HEK293 (cell line): ENCODE data around the gene NR3C2.

Experiments used
- BCL11A ChIP-seq: fragments of 450-650 bp; formaldehyde crosslinking; IDR thresholded peaks from 2 replicates; pipeline ENCODE4 v1.5.1; 2016; ENCODE audit warnings: low read depth, missing biosample characterization, missing genetic modification characterization
- GLI4 ChIP-seq: fragments of 450-650 bp; formaldehyde crosslinking; IDR thresholded peaks from 2 replicates; pipeline ENCODE4 v1.5.1; 2016; ENCODE audit warnings: missing biosample characterization, missing genetic modification characterization
- GLIS1 ChIP-seq: fragments of 450-650 bp; formaldehyde crosslinking; IDR thresholded peaks from 2 replicates; pipeline ENCODE4 v1.5.1; 2016; ENCODE audit warnings: missing biosample characterization, missing genetic modification characterization
- SP2 ChIP-seq: fragments of 450-650 bp; formaldehyde crosslinking; IDR thresholded peaks from 2 replicates; pipeline ENCODE4 v1.5.1; 2016; ENCODE audit warnings: missing biosample characterization, missing genetic modification characterization
- WT1 ChIP-seq: fragments of 450-650 bp; formaldehyde crosslinking; IDR thresholded peaks from 2 replicates; pipeline ENCODE4 v1.5.1; 2016; ENCODE audit warnings: missing biosample characterization, missing genetic modification characterization
- ZBTB20 ChIP-seq: fragments of 450-650 bp; formaldehyde crosslinking; IDR thresholded peaks from 2 replicates; pipeline ENCODE4 v1.5.1; 2016; ENCODE audit warnings: missing biosample characterization, missing genetic modification characterization
- ZEB2 ChIP-seq: fragments of 450-650 bp; formaldehyde crosslinking; IDR thresholded peaks from 2 replicates; pipeline ENCODE4 v1.5.1; 2016; ENCODE audit warnings: missing biosample characterization, missing genetic modification characterization
- ZFP3 ChIP-seq: fragments of 450-650 bp; formaldehyde crosslinking; IDR thresholded peaks from 2 replicates; pipeline ENCODE4 v1.5.1; 2016; ENCODE audit warnings: low read depth, missing biosample characterization, missing genetic modification characterization
- ZFP69B ChIP-seq: fragments of 450-650 bp; formaldehyde crosslinking; IDR thresholded peaks from 2 replicates; pipeline ENCODE4 v1.5.1; 2016; ENCODE audit warnings: missing biosample characterization, missing genetic modification characterization
- ZNF169 ChIP-seq: fragments of 450-650 bp; formaldehyde crosslinking; IDR thresholded peaks from 2 replicates; pipeline ENCODE4 v1.5.1; 2016; ENCODE audit warnings: missing biosample characterization, missing genetic modification characterization
- ZNF221 ChIP-seq: fragments of 450-650 bp; formaldehyde crosslinking; IDR thresholded peaks from 2 replicates; pipeline ENCODE4 v1.5.1; 2017; ENCODE audit warnings: missing biosample characterization, missing genetic modification characterization, borderline replicate concordance
- ZNF23 ChIP-seq: fragments of 450-650 bp; formaldehyde crosslinking; IDR thresholded peaks from 2 replicates; pipeline ENCODE4 v1.5.1; 2016; ENCODE audit warnings: missing biosample characterization, missing genetic modification characterization, borderline replicate concordance
- ZNF239 ChIP-seq: fragments of 450-650 bp; formaldehyde crosslinking; IDR thresholded peaks from 2 replicates; pipeline ENCODE4 v1.5.1; 2016; ENCODE audit warnings: missing biosample characterization, missing genetic modification characterization
- ZNF24 ChIP-seq: fragments of 450-650 bp; formaldehyde crosslinking; IDR thresholded peaks from 2 replicates; pipeline ENCODE4 v1.5.1; 2016; ENCODE audit warnings: missing biosample characterization, missing genetic modification characterization
- ZNF266 ChIP-seq: fragments of 450-650 bp; formaldehyde crosslinking; IDR thresholded peaks from 2 replicates; pipeline ENCODE4 v1.5.1; 2016; ENCODE audit warnings: missing biosample characterization, missing genetic modification characterization, low read depth
- ZNF394 ChIP-seq: fragments of 450-650 bp; formaldehyde crosslinking; IDR thresholded peaks from 2 replicates; pipeline ENCODE4 v1.5.1; 2016; ENCODE audit warnings: missing biosample characterization, missing genetic modification characterization, mild to moderate bottlenecking, moderate library complexity, borderline replicate concordance
- ZNF426 ChIP-seq: fragments of 450-650 bp; formaldehyde crosslinking; IDR thresholded peaks from 2 replicates; pipeline ENCODE4 v1.5.1; 2017; ENCODE audit warnings: missing biosample characterization, missing genetic modification characterization, mild to moderate bottlenecking, inconsistent platforms, moderate library complexity
- ZNF510 ChIP-seq: fragments of 450-650 bp; formaldehyde crosslinking; IDR thresholded peaks from 2 replicates; pipeline ENCODE4 v1.5.1; 2018; ENCODE audit warnings: mild to moderate bottlenecking, missing genetic modification characterization, missing biosample characterization; ENCODE audit not compliant: insufficient replicate concordance
- ZNF585B ChIP-seq: fragments of 450-650 bp; formaldehyde crosslinking; IDR thresholded peaks from 2 replicates; pipeline ENCODE4 v1.5.1; 2016; ENCODE audit warnings: missing biosample characterization, missing genetic modification characterization
- ZNF596 ChIP-seq: fragments of 450-650 bp; IDR thresholded peaks from 2 replicates; pipeline ENCODE4 v1.5.0; 2018; ENCODE audit warnings: missing biosample characterization, mild to moderate bottlenecking, missing genetic modification characterization, moderate library complexity
- ZNF610 ChIP-seq: fragments of 450-650 bp; formaldehyde crosslinking; IDR thresholded peaks from 2 replicates; pipeline ENCODE4 v1.5.1; 2016; ENCODE audit warnings: missing biosample characterization, missing genetic modification characterization, borderline replicate concordance
- ZNF76 ChIP-seq: fragments of 450-650 bp; formaldehyde crosslinking; IDR thresholded peaks from 2 replicates; pipeline ENCODE4; 2016; ENCODE audit warnings: low read depth, missing biosample characterization, missing genetic modification characterization, borderline replicate concordance
- ZNF777 ChIP-seq: fragments of 450-650 bp; formaldehyde crosslinking; IDR thresholded peaks from 2 replicates; pipeline ENCODE4 v1.5.1; 2017; ENCODE audit warnings: missing biosample characterization, missing genetic modification characterization, borderline replicate concordance
- ZNF830 ChIP-seq: fragments of 450-650 bp; IDR thresholded peaks from 2 replicates; pipeline ENCODE4 v1.5.0; 2018; ENCODE audit warnings: missing biosample characterization, missing genetic modification characterization, low read depth, mild to moderate bottlenecking, moderate library complexity
- TF ChIP-seq, protein P1 (sequence below): fragments of 450-650 bp; formaldehyde crosslinking; IDR thresholded peaks from 2 replicates; pipeline ENCODE4 v1.5.1; 2016; ENCODE audit warnings: missing biosample characterization, missing genetic modification characterization, borderline replicate concordance
- TF ChIP-seq, protein P2 (sequence below): fragments of 450-650 bp; formaldehyde crosslinking; IDR thresholded peaks from 2 replicates; pipeline ENCODE4 v1.5.1; 2016; ENCODE audit warnings: missing biosample characterization, missing genetic modification characterization
- TF ChIP-seq, protein P3 (sequence below): fragments of 450-650 bp; formaldehyde crosslinking; IDR thresholded peaks from 2 replicates; pipeline ENCODE4 v1.5.1; 2016; ENCODE audit warnings: missing biosample characterization, missing genetic modification characterization, borderline replicate concordance
- TF ChIP-seq, protein P4 (sequence below): fragments of 450-650 bp; formaldehyde crosslinking; IDR thresholded peaks from 2 replicates; pipeline ENCODE4 v1.5.0; 2017; ENCODE audit warnings: missing biosample characterization, missing genetic modification characterization, borderline replicate concordance

NR3C2 gene

DNA sequence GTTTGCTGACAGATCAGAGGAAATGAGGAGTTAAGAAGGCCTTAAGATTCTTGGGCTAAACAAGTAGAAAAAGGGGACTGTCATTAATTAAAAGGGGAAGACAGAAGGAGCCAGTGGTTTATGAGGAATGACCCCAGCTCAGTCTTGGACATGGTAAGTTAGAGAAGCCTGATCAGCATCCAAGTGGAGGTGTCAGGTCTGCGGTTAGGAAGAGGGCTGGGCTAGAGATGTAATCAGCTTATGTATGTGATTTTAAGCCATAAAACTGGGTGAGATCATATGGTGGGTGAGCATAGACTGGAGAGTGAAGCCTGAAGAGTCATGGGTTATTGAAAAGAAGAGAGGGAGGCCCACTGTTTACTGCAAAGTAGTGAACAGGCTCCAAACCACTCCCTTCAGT lies 246.1 kb downstream of the NR3C2 start (continued):
- no peak for TF ChIP-seq ZNF830
- TF ChIP-seq ZNF76: no peak
- TF ChIP-seq ZNF610: 0 out of 2 replicates have a peak, but pooled peaks have one; percentile 45
- no peak for TF ChIP-seq ZNF266 (tag by site-specific recombination)
- TF ChIP-seq, protein P1, sequence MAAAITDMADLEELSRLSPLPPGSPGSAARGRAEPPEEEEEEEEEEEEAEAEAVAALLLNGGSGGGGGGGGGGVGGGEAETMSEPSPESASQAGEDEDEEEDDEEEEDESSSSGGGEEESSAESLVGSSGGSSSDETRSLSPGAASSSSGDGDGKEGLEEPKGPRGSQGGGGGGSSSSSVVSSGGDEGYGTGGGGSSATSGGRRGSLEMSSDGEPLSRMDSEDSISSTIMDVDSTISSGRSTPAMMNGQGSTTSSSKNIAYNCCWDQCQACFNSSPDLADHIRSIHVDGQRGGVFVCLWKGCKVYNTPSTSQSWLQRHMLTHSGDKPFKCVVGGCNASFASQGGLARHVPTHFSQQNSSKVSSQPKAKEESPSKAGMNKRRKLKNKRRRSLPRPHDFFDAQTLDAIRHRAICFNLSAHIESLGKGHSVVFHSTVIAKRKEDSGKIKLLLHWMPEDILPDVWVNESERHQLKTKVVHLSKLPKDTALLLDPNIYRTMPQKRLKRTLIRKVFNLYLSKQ (tag by site-specific recombination): no peak
- no peak for TF ChIP-seq ZNF510 (tag by site-specific recombination)
- TF ChIP-seq ZBTB20 (tag by site-specific recombination): no peak
- TF ChIP-seq, protein P2, sequence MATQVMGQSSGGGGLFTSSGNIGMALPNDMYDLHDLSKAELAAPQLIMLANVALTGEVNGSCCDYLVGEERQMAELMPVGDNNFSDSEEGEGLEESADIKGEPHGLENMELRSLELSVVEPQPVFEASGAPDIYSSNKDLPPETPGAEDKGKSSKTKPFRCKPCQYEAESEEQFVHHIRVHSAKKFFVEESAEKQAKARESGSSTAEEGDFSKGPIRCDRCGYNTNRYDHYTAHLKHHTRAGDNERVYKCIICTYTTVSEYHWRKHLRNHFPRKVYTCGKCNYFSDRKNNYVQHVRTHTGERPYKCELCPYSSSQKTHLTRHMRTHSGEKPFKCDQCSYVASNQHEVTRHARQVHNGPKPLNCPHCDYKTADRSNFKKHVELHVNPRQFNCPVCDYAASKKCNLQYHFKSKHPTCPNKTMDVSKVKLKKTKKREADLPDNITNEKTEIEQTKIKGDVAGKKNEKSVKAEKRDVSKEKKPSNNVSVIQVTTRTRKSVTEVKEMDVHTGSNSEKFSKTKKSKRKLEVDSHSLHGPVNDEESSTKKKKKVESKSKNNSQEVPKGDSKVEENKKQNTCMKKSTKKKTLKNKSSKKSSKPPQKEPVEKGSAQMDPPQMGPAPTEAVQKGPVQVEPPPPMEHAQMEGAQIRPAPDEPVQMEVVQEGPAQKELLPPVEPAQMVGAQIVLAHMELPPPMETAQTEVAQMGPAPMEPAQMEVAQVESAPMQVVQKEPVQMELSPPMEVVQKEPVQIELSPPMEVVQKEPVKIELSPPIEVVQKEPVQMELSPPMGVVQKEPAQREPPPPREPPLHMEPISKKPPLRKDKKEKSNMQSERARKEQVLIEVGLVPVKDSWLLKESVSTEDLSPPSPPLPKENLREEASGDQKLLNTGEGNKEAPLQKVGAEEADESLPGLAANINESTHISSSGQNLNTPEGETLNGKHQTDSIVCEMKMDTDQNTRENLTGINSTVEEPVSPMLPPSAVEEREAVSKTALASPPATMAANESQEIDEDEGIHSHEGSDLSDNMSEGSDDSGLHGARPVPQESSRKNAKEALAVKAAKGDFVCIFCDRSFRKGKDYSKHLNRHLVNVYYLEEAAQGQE (tag by site-specific recombination): no peak
- TF ChIP-seq ZNF585B: no peak
- TF ChIP-seq GLI4 (tag by site-specific recombination): no peak
- TF ChIP-seq ZNF24 (tag by site-specific recombination): peak; percentile 80; the same call in 1 of the 2 replicates
- no peak for TF ChIP-seq ZNF23 (tag by site-specific recombination)
- TF ChIP-seq GLIS1 (tag by site-specific recombination): 0 out of 2 replicates have a peak, but pooled peaks have one; percentile 13
- TF ChIP-seq ZNF596 (tag by site-specific recombination): no peak
- TF ChIP-seq ZEB2 (tag by site-specific recombination): peak; percentile 83
- 0 out of 2 replicates have a peak, but pooled peaks have one; percentile 5 for TF ChIP-seq SP2 (tag by site-specific recombination)
- TF ChIP-seq, protein P3, sequence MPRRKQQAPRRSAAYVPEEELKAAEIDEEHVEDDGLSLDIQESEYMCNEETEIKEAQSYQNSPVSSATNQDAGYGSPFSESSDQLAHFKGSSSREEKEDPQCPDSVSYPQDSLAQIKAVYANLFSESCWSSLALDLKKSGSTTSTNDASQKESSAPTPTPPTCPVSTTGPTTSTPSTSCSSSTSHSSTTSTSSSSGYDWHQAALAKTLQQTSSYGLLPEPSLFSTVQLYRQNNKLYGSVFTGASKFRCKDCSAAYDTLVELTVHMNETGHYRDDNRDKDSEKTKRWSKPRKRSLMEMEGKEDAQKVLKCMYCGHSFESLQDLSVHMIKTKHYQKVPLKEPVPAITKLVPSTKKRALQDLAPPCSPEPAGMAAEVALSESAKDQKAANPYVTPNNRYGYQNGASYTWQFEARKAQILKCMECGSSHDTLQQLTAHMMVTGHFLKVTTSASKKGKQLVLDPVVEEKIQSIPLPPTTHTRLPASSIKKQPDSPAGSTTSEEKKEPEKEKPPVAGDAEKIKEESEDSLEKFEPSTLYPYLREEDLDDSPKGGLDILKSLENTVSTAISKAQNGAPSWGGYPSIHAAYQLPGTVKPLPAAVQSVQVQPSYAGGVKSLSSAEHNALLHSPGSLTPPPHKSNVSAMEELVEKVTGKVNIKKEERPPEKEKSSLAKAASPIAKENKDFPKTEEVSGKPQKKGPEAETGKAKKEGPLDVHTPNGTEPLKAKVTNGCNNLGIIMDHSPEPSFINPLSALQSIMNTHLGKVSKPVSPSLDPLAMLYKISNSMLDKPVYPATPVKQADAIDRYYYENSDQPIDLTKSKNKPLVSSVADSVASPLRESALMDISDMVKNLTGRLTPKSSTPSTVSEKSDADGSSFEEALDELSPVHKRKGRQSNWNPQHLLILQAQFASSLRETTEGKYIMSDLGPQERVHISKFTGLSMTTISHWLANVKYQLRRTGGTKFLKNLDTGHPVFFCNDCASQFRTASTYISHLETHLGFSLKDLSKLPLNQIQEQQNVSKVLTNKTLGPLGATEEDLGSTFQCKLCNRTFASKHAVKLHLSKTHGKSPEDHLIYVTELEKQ (tag by site-specific recombination): peak; percentile 61; the same call in 1 of the 2 replicates
- TF ChIP-seq ZFP3 (tag by site-specific recombination): no peak
- peak; percentile 79 for TF ChIP-seq WT1 (tag by site-specific recombination)
- no peak for TF ChIP-seq ZNF426 (tag by site-specific recombination)
- peak; percentile 80; the same call in 1 of the 2 replicates for TF ChIP-seq ZNF394 (tag by site-specific recombination)
- TF ChIP-seq ZNF239: no peak
- peak; percentile 60; the same call in 1 of the 2 replicates for TF ChIP-seq ZFP69B
- no peak for TF ChIP-seq ZNF169 (tag by site-specific recombination)
- no peak for TF ChIP-seq ZNF777 (tag by site-specific recombination)
- TF ChIP-seq, protein P4, sequence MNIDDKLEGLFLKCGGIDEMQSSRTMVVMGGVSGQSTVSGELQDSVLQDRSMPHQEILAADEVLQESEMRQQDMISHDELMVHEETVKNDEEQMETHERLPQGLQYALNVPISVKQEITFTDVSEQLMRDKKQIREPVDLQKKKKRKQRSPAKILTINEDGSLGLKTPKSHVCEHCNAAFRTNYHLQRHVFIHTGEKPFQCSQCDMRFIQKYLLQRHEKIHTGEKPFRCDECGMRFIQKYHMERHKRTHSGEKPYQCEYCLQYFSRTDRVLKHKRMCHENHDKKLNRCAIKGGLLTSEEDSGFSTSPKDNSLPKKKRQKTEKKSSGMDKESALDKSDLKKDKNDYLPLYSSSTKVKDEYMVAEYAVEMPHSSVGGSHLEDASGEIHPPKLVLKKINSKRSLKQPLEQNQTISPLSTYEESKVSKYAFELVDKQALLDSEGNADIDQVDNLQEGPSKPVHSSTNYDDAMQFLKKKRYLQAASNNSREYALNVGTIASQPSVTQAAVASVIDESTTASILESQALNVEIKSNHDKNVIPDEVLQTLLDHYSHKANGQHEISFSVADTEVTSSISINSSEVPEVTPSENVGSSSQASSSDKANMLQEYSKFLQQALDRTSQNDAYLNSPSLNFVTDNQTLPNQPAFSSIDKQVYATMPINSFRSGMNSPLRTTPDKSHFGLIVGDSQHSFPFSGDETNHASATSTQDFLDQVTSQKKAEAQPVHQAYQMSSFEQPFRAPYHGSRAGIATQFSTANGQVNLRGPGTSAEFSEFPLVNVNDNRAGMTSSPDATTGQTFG (tag by site-specific recombination): no peak
- no peak for TF ChIP-seq ZNF221 (tag by site-specific recombination)
- peak; percentile 66; the same call in 1 of the 2 replicates for TF ChIP-seq BCL11A
